KOPT-K1 (cell line): Measurements from ENCODE around the gene SLC12A4.
"Not testable (repeated sequence)": the region's sequence is repeated elsewhere in the genome, so short reads cannot be mapped to it uniquely, and the experiment has no call there.

Experiments
- H3K27ac ChIP-seq: fragments of 200-600 bp; sonication (generic); 2 replicates; pipeline ENCODE4 v1.5.1; 2016; ENCODE audit warnings: antibody characterized with exemption, mild to moderate bottlenecking, low read depth, low read length; ENCODE audit not compliant: poor library complexity, severe bottlenecking
- H3K36me3 ChIP-seq: fragments of 200-600 bp; sonication (generic); 2 replicates; pipeline ENCODE4 v1.5.1; 2017; ENCODE audit warnings: antibody characterized with exemption, mild to moderate bottlenecking, low read length, moderate library complexity; ENCODE audit not compliant: insufficient read depth
- H3K9me3 ChIP-seq: fragments of 200-600 bp; sonication (generic); 2 replicates; pipeline ENCODE4 v1.5.1; 2017; ENCODE audit warnings: antibody characterized with exemption, low read length, mild to moderate bottlenecking; ENCODE audit not compliant: insufficient read depth, poor library complexity, severe bottlenecking

The SLC12A4 gene

GRCh38 chr16:67975321-67976105 is 7.1 kb upstream of the SLC12A4 start:
- Histone ChIP-seq H3K36me3 (no peaks in the 10 kb centered on the region), H3K9me3 (no peaks in the 10 kb centered on the region), H3K27ac (no peak overlapping the region)

GRCh38 chr16:67972285-67972684 is 3.8 kb upstream of the SLC12A4 start:
- not testable (repeated sequence) for H3K27ac ChIP-seq, H3K36me3 ChIP-seq, H3K9me3 ChIP-seq

DNA sequence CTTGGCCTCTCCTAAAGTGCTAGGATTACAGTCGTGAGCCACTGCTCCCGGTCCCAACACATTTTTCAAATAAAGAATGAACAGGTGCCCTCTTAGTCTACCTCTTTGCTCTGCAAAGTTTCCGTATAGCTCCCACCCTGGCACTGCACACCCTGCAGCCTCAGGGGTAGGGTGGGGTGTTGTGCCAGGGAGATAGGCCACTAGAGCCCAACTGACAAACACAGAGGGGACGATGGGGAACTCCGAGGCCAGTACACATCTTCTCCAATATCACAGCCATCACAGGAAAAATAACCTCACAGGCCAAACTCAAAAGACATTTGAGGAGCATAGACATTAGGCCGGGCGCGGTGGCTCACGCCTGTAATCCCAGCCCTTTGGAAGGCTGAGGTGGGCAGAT is 2.7 kb upstream of the SLC12A4 start:
- H3K9me3 ChIP-seq: no peaks in the 10 kb centered on the region
- H3K36me3 ChIP-seq: no peaks in the 10 kb centered on the region
- H3K27ac ChIP-seq: no peak overlapping the region

DNA sequence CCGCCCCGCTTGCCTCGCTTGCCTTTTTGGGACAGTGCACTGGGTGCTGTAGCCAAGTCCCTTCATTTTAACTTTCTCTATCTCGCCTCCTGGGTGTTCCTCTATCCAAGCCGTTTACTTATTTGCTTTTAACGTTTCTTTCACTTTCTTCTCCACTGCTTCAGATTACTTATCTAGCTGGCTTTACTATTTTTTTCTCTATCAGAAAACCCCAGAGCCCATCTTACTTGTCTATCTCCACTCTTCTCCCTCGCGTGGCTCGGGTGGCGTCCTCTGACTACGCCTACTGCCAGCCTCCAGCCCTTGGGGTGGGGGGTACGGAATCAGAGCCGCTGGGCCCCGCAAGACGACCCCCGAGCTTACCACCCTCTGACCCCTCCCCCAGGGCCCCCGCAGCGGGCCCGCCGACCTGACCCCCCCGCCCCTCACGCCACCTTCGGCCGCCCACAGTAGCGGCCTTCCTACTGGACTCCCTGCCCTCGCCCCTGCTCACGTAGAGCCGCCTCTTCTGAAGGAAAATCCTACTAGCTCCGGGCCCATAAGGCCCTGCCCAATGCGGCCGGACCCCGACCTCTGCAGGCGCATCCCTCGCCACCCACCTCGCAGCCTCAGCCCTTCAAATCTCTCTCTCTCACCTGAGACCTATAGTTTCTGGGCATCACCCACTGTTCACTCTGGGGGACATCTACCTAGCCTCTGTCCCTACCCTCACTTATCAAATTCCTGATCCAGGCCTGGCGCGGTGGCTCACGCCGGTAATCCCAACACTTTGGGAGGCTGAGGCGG is 1.0 kb upstream of the SLC12A4 start:
- peak overlapping the region; percentile 67 for H3K27ac ChIP-seq
- no peaks in the 10 kb centered on the region for H3K36me3 ChIP-seq
- H3K9me3 ChIP-seq: no peaks in the 10 kb centered on the region

GRCh38 chr16:67967958-67968399 is 458 bp downstream of the SLC12A4 start:
- Histone ChIP-seq H3K9me3 (no peaks in the 10 kb centered on the region), H3K27ac (peak overlapping the region; percentile 67), H3K36me3 (peaks cover 4% of the 10 kb centered on the region; the same call in 1 of the 2 replicates)

DNA sequence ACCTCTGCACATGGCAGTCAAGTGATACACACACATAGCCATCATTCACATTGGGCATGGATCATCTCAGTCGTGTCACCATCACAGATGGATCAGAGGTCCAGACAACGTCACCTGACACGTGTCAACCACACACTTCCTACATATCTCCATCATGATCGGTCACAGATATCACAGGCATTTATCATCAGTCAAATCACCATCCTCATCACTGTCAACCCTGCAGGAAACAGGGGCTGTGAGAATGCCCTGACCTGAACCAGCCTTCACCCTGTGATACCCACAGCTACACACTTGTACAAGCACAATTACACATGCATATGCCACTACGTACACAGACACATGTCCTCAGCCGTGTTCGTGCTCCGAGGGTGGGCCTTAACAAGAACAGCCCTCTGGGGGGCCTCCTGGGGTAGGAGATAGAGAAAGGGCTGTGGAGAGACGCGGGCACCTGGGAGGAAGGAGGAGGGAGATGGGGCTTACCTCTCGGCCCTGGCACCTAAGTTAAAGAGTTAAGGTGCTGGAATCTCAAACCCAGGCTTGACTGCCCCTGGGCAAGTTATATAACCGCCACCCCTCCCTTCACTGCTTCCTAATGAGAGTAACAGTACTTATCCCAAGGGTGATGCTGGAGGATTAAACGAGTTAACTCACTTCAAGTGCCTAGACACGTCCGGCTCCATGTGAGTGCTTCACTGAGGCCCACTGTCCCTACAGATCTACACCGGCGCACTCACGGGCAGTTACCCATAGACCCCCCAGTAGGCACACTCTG is 1.1 kb downstream of the SLC12A4 start:
- Histone ChIP-seq H3K36me3 (peaks cover 10% of the 10 kb centered on the region; the same call in 1 of the 2 replicates), H3K27ac (peak overlapping the region; percentile 67), H3K9me3 (no peaks in the 10 kb centered on the region)

DNA sequence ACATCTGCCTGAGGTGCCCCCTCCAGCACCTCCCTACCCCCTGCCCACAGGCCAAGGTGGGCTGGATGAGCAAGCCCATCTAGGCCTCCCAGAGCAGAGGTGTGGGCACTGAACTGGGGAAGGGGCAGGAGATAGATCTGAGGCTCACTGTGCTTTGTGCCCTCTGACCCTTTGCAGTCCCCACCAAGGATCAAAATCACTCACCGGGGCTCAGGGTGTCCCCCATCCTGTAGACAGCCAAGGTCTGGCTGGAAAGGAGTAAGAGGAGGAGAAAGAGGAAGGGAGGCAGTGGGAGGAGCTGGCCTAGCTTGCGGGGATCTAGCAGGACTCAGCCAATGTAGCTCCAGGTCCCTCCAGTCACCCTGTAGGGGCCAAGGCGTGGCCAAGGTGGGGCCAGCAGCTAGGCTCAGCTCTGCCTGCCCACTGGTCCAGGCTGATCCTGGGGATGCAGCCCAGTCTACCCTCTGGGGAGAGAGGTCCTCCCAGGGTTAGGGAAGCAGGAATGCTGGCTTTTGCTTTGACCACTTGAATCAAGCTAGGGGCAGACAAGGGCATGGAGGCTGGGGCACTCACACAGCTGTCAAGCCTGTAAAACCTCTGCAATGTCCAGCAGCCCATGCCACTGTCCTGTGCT is 1.8 kb downstream of the SLC12A4 start:
- H3K27ac ChIP-seq: no peak overlapping the region
- no peaks in the 10 kb centered on the region for H3K9me3 ChIP-seq
- H3K36me3 ChIP-seq: peaks cover 17% of the 10 kb centered on the region; the same call in 1 of the 2 replicates

DNA sequence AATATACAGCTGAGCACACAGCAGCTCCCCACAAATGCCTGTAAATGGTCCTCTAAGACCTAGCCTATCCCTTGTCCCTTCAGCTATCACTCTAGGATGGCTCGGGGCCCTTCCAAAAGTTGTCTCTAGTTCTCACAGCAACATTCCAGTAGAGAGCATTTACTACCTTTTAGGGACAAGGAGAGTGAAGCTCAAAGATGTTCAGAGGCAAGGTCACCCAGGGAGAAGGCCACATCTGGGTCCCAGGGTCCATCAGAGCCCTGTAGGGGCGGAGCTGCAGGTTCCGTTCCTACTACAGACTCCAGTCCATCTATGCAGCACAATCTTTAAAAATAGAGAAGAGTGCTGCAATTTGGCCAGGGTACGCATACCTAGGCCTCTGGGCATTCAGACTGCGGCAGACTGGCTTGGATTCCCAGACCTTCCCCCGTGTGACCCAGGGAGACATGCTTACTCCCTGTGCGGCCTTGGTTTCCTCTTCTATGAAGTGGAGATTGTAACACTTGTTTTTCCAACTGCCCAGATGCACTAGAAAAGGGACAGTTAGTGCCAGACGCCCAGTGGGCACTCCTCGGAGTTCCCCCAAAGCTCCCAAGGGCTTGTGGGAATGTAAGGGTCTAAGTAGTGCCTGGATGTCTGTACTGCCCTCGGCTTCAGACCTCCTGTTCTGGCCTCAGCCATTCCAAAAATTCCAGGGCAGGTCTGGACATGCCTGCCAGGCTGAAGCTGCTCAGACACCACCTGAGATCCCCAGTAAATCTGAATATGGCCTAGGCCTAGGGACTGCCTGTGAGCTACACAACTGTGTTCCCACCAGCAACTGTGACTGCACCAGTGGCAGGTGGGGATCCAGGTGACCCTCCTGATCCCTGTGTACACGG is 2.5 kb downstream of the SLC12A4 start:
- H3K9me3 ChIP-seq: no peaks in the 10 kb centered on the region
- no peak overlapping the region for H3K27ac ChIP-seq
- peaks cover 24% of the 10 kb centered on the region; the same call in 1 of the 2 replicates for H3K36me3 ChIP-seq

DNA sequence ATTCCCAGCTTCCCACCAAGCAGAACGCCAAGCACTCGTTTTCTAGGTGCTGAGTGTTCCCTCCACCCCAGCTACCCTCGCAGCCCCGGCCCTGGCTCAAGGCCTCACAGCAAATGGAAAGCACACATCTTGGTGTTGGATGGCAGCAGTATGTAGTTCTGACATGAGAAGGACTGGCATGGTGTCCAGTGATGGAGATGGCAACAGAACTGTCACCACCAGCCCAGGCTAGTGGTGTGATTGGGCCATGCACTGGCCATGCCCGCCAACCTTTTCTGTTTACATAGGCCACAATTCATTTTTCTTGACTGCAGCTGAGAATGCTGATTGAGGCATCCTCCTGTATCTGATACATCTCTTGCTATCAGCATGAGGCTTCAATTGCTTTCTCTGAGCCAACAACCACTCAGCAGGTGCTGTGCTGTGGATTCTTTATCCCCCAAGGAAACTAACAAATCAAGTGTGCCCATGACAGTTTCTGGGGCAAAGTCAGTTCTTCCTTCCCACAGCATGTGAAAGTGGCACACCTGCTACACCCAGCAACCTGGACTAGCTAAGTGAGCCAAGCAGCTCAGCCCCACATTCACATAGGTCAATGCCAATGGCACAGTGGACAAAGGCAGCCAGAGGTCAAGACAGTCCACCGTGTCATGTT is 3.8 kb downstream of the SLC12A4 start:
- H3K9me3 ChIP-seq: no peaks in the 10 kb centered on the region
- H3K36me3 ChIP-seq: peaks cover 35% of the 10 kb centered on the region
- no peak overlapping the region for H3K27ac ChIP-seq

DNA sequence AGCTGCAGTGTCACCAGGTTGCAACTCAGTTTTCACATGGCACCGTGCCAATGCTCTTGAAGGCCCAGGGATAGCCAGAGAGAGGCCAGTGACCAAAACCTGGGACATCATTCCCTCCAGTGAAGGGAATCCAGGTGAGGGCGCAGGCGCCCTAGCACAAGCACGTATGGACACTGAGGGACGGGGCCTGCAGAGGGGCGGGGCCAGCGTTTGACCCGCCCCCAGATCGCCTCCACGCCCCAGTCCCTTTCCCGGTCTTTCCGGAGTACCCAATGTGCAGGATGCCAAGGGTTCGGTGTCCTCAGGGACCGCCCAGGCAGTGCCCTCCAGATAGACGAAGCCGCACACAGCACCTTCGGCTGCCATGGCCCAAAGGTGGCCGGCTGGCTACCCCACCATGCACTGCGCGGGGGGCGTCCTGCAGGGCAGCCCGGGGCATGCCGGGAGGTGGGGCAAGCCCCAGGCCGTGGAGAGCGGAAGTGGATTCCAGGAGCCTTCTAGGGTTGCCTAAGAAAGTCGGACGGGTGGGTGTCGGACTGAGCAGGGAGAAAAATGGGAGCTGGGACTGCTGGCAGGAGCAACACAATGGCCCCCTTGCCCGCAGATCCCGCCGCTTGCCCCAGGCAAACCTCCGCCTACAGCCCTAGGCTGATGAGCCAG is 4.6 kb downstream of the SLC12A4 start:
- H3K9me3 ChIP-seq: no peaks in the 10 kb centered on the region
- H3K36me3 ChIP-seq: peaks cover 43% of the 10 kb centered on the region
- no peak overlapping the region for H3K27ac ChIP-seq

DNA sequence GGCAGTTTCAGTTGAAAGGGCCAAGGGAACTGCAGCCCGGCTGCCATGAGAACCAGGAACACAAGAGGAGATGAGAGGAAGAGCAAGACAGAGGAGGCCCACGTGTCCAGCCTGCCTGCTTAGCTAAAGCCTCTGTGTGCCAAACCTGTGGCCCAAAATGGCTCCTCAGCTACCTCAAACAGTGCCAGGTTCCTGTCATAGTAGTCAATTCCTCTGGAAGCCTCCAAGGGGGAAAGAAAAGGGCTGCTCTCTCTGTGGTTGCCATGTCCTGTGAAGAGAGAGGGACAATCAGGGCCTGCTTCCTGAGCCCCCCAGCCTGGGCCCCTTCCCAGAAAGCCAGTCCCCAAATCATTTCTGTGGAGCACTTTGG is 5.2 kb downstream of the SLC12A4 start:
- Histone ChIP-seq H3K9me3 (no peaks in the 10 kb centered on the region), H3K36me3 (peaks cover 47% of the 10 kb centered on the region), H3K27ac (no peak overlapping the region)

DNA sequence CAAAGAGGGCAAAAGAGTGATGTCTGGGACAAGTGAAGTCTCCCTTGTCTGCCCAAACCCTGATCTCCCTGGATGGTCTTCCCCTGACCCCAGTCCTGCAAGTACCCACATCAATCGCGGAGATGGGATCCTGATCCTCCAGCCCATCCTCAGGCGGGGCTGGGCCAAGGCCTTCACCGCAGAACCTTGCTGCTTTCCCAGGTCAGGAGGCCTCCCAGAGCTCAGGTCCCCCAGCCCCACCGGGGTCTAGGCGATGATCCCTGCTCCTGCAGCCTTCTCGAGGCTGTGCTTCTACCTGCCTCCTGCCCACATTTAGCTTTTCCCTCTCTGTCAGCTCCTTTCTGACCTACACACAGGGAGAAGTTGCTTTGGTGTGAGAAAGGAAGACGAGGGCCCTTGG is 6.3 kb downstream of the SLC12A4 start:
- peaks cover 56% of the 10 kb centered on the region for H3K36me3 ChIP-seq
- H3K27ac ChIP-seq: no peak overlapping the region

GRCh38 chr16:67961551-67961957 is 6.9 kb downstream of the SLC12A4 start:
- Histone ChIP-seq H3K36me3 (peaks cover 56% of the 10 kb centered on the region), H3K9me3 (no peaks in the 10 kb centered on the region), H3K27ac (no peak overlapping the region)

More for the DNA sequence above, 6.3 kb downstream of the SLC12A4 start:
- no peaks in the 10 kb centered on the region for H3K9me3 ChIP-seq
